ENCODE measurements around the gene IL4R.
"Not testable (repeated sequence)": the region's sequence is repeated elsewhere in the genome, so short reads cannot be mapped to it uniquely, and the experiment has no call there.

The IL4R gene

GRCh38 chr16:27329376-27330079 lies 15.8 kb downstream of the IL4R start:
- DNase-seq (ENCODE audit: low read depth), result not testable (repeated sequence)

GRCh38 chr16:27330542-27330941 lies 16.8 kb downstream of the IL4R start:
- no peak for DNase-seq (ENCODE audit: low read depth)

GRCh38 chr16:27332105-27332504 lies 18.3 kb downstream of the IL4R start:
- no peak for DNase-seq (ENCODE audit: low read depth)

GRCh38 chr16:27333104-27333503 lies 19.3 kb downstream of the IL4R start:
- DNase-seq (ENCODE audit: low read depth), result no peak

- DNase-seq (ENCODE audit: low read depth), result no peak
These were observed 19.8 kb downstream of the IL4R start for GRCh38 chr16:27333549-27333948.

GRCh38 chr16:27334192-27334764 lies 20.5 kb downstream of the IL4R start:
- DNase-seq (ENCODE audit: low read depth), result no peak

GRCh38 chr16:27334838-27335237 lies 21.1 kb downstream of the IL4R start:
- DNase-seq (ENCODE audit: low read depth), result no peak

GRCh38 chr16:27335349-27336053 lies 21.7 kb downstream of the IL4R start:
- DNase-seq (ENCODE audit: low read depth), result no peak

- DNase-seq (ENCODE audit: low read depth), result no peak
These were observed 23.2 kb downstream of the IL4R start for GRCh38 chr16:27337024-27337423.

GRCh38 chr16:27339180-27339579 lies 25.4 kb downstream of the IL4R start:
- DNase-seq (ENCODE audit: low read depth), result no peak

GRCh38 chr16:27340654-27341053 lies 26.9 kb downstream of the IL4R start:
- DNase-seq (ENCODE audit: low read depth), result no peak

GRCh38 chr16:27341549-27341948 lies 27.8 kb downstream of the IL4R start:
- DNase-seq (ENCODE audit: low read depth), result no peak

GRCh38 chr16:27341971-27342370 lies 28.2 kb downstream of the IL4R start:
- DNase-seq (ENCODE audit: low read depth), result no peak

- DNase-seq (ENCODE audit: low read depth), result no peak
These were observed 30.9 kb downstream of the IL4R start for GRCh38 chr16:27344721-27345120.

GRCh38 chr16:27345201-27345600 lies 31.4 kb downstream of the IL4R start:
- no peak for DNase-seq (ENCODE audit: low read depth)

GRCh38 chr16:27346819-27347218 lies 33.0 kb downstream of the IL4R start:
- no peak for DNase-seq (ENCODE audit: low read depth)

GRCh38 chr16:27347930-27348685 lies 34.3 kb downstream of the IL4R start:
- DNase-seq (ENCODE audit: low read depth), result no peak

GRCh38 chr16:27349276-27349675 lies 35.5 kb downstream of the IL4R start:
- DNase-seq (ENCODE audit: low read depth), result no peak

- DNase-seq (ENCODE audit: low read depth), result no peak
These were observed 36.2 kb downstream of the IL4R start for GRCh38 chr16:27350006-27350405.

GRCh38 chr16:27351989-27352388 lies 38.2 kb downstream of the IL4R start:
- DNase-seq (ENCODE audit: low read depth), result no peak

- peak; percentile 74 for DNase-seq (ENCODE audit: low read depth)
These were observed 40.1 kb downstream of the IL4R start for GRCh38 chr16:27353853-27354252.

- DNase-seq (ENCODE audit: low read depth), result no peak
These were observed 41.8 kb downstream of the IL4R start for GRCh38 chr16:27355610-27356009.

GRCh38 chr16:27356794-27357193 lies 43.0 kb downstream of the IL4R start:
- no peak for DNase-seq (ENCODE audit: low read depth)
